Measurements from ENCODE around the gene NOMO2.
"Not testable (repeated sequence)": the region's sequence is repeated elsewhere in the genome, so short reads cannot be mapped to it uniquely, and the experiment has no call there.

Gene NOMO2

GRCh38 chr16:18575298-18575917 is 13.5 kb upstream of the NOMO2 start:
- not testable (repeated sequence) for DNase-seq (ENCODE audit: low read depth in 2 of 2)

GRCh38 chr16:18573887-18574286 is 12.0 kb upstream of the NOMO2 start:
- not testable (repeated sequence) for DNase-seq (ENCODE audit: low read depth in 2 of 2)

- not testable (repeated sequence) for DNase-seq (ENCODE audit: low read depth in 2 of 2)
Observed at GRCh38 chr16:18572973-18573372, 11.1 kb upstream of the NOMO2 start.

GRCh38 chr16:18571307-18571850 is 9.5 kb upstream of the NOMO2 start:
- not testable (repeated sequence) for DNase-seq (ENCODE audit: low read depth in 2 of 2)

- not testable (repeated sequence) for DNase-seq (ENCODE audit: low read depth in 2 of 2)
Observed at GRCh38 chr16:18570529-18571306, 8.8 kb upstream of the NOMO2 start.

DNA sequence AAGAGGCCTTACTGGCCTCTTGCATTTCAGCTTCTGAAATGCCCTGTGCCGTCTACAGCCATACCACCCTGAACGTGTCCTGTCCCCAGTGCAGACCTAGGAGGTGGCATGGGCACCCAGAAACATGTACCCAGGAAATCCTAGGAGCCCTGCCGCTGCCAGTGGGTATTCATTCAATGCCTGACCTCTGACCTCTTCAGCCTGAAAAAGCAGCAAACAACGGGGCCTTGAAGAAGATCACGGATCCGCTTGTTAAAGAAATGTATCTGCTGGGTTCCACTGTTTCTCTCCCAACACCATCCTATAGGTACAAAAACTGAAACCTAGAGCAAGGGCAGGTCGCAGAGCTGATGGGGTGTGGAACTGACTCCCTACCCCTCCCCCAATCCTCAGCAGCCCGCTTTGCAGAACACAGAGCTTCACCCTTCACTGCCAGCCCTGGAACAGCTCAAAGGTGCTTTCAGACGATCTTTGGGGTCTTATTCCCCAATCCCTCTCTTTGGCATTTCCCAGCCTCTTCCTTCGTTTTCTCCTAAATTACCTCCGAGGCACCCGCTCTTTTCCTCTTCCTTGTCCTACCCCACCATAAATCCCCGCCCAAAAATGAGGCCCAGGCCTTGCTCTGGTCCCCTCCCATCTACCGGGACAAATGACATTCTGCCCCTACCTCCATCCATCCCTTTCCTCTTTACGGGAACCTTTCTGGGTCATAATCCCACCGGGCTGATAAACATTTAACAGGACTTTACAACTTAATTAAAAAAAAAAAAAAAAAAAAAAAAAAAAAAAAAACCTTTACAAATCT is 1.3 kb downstream of the NOMO2 start:
- DNase-seq (ENCODE audit: low read depth in 2 of 2), result not testable (repeated sequence)

DNA sequence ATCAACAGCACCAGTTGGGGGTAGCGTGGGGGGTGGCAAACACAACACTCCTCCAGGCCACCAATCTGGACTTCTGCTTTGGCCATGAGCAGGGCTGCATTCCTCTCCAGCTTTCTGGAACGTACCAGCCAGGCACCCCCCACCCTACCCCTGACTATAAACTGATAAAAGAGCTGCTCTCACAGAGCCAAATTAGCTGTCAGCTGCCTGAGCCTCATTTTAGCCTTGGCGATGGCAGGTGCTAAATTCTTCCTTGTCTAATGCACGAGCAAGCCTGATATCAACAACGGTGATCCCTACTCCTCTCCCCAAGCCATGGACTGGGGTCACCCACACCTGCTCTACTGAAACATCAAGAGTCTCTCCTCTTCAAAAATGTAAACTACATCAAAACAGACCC is 8.2 kb downstream of the NOMO2 start:
- DNase-seq (ENCODE audit: low read depth in 2 of 2), result not testable (repeated sequence)

GRCh38 chr16:18547382-18547781 is 14.5 kb downstream of the NOMO2 start:
- DNase-seq (ENCODE audit: low read depth in 2 of 2), result not testable (repeated sequence)

- DNase-seq (ENCODE audit: low read depth in 2 of 2), result not testable (repeated sequence)
Observed at GRCh38 chr16:18546853-18547252, 15.0 kb downstream of the NOMO2 start.

DNA sequence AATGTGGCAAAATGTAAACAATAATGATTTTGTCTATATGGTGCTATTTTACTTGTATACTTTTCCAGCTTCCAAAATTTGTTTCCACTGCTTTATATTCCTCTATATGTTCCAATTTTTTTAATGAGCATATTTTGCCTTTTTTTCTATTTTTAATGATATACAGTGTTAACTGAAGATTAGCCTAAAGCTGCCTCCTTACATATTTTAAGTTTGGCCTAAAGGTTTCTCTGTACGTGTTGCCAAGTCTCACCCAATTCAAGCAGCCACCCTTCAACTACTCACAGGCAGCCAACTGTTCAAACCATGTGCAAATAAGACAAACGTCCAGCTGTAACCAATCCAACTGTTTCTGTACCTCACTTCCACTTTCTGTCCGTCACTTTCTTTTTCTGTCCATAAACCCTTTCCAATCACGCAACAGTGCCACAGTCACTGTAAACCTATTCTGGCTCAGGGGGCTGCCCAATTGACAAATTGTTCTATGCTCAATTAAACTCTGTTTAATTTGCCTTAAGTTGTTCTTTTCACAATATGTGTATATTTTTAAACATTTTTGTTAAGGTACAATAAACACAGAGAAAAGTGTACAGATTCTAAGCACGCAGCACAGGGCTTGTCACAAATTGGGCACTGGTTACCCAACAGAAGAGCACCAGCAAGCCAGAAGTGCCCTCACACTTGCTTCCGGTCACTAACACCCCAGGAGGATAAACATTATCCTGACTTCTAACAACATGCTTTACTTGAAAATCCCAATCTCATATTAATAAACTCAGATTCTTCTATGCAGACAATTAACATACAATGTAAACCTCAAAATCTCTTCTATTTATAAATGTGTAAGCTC is 17.4 kb downstream of the NOMO2 start:
- DNase-seq (ENCODE audit: low read depth in 2 of 2), result not testable (repeated sequence)

DNA sequence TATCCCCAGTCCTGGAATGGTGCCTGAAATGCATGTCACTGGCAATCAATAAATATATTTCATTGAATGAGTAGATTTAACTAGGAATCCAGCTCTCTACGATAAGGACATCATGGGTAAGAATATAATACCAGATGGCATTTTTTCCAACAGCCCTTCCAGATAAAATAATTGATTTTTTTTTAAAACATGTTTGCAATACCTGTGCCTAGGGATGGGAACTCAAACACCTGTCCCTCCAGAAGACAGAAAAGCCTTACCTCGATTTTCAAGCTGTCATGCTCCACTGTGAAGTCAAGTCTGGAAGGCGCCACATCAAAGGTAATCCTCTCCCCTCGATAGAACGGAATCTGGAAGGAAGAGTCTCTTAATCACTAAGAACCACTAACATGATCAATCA is 20.0 kb downstream of the NOMO2 start:
- not testable (repeated sequence) for DNase-seq (ENCODE audit: low read depth in 2 of 2)

- DNase-seq (ENCODE audit: low read depth in 2 of 2), result not testable (repeated sequence)
Observed at GRCh38 chr16:18537004-18537403, 24.9 kb downstream of the NOMO2 start.

GRCh38 chr16:18535519-18536168 is 26.3 kb downstream of the NOMO2 start:
- not testable (repeated sequence) for DNase-seq (ENCODE audit: low read depth in 2 of 2)

DNA sequence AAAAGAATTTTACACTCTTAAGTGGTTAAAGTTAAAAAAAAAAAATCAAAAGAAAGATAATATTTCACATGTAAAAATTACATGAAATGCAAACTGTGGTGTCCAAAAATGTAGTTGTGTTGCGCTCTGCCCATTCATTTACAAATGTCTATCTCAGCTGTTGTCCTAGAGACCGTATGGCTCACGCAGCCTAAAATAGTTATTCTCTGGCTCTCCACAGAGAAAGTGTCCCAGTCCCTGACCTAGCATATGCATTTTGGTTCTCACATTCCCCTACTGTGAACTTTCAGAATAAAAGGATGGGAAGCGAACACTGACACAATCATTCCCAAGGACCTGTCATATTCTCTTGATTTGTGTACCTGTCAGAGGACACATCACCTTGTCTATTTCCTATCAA is 27.6 kb downstream of the NOMO2 start:
- DNase-seq (ENCODE audit: low read depth in 2 of 2), result not testable (repeated sequence)

GRCh38 chr16:18531323-18531722 is 30.6 kb downstream of the NOMO2 start:
- not testable (repeated sequence) for DNase-seq (ENCODE audit: low read depth in 2 of 2)

- DNase-seq (ENCODE audit: low read depth in 2 of 2), result not testable (repeated sequence)
Observed at GRCh38 chr16:18530329-18530728, 31.6 kb downstream of the NOMO2 start.

DNA sequence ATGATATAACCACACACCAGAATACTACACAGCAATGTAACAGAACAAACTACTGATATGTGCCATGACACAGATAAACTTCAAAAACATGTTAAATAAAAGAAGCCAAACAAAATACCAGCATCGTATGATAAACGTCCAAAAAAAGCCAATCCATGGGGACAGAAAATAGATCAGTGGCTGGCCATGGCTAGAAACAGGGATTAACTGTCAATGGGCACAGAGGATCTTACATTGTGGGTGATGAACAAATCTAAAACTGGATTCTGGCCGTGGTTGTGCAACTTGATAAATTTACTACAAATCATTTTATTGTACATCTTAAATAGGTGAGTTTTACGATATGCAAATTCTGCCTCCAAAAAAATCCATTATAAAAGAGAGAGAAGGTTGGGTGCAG is 35.4 kb downstream of the NOMO2 start:
- DNase-seq (ENCODE audit: low read depth in 2 of 2), result not testable (repeated sequence)

GRCh38 chr16:18525882-18526482 is 35.9 kb downstream of the NOMO2 start:
- not testable (repeated sequence) for DNase-seq (ENCODE audit: low read depth in 2 of 2)

DNA sequence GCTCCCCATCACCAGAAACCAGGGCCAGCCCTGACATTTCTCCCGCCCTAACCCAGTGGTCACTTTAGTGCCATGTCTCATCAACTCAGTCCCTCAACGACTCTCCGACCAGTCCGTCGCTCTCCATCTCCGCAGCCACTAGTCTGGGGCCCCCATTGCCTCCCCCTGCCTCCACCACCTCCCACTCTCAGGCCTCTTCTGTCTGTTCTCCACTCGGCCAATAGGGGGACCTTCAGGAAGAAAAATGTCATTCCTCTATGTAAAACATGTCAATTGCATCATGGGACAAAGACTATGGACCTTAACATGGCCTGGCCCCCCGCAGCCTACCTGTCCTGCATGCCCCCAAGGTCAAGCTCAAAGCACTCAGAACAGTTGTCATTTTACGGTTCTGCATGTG is 39.3 kb downstream of the NOMO2 start:
- DNase-seq (ENCODE audit: low read depth in 2 of 2), result not testable (repeated sequence)

Measured in stimulated activated CD4-positive, alpha-beta T cell treated with anti-CD3 and anti-CD28 coated beads, Interleukin-1b, Interleukin-23, amount 100 ng/mL, for 1 hour (primary cell).